ENCODE data around the gene PRELP.
"Not testable (repeated sequence)": the region's sequence is repeated elsewhere in the genome, so short reads cannot be mapped to it uniquely, and the experiment has no call there.

PRELP gene

DNA sequence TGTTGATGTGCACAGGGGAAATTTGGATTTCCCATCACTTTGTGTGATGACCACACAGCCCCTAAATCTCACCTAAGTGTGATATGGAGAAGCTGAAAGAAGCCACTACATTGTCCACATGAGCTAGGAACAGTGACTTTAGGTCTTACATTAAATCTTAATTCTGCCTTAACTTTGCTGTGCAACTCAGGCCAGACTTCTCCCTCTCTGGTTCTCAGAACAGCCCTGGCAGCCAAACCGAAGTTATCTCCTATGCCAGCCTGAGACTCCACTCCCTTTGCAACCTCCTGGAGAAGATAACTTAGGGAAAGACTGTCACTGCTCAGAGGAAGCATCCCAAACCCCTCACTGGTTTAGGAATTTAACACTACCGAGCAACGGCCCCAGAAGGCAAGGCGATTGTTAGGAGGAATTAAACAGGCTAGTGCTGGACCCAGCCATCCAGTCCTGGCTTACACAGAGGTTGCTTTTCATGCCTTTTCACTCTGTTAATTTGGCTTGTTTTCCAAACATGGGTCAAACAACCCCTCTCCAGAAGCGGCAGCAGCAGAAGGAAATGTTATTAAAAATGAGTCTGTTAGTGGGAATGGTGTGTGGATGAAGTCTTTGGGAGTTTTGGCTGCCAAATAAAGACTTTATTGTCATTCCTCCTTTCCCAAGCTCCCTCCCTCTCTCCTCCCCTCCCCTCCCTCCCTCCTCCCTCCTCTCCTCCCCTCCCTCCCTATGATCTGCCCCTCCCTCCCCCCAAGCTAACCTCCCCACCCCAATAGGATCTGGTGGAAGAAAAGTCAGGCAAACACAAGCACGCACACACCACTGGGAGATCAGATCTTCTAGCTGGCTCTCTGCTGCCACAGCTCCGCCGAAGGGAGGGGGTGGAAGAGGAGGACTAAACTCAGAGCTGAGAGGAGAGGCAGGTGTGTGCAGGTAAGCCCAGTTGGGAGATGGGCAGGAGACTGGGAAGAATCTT lies at the start of gene PRELP:
Gene PRELP (plus strand): TSS at position 795 of the 970 bp plus-strand sequence. CDS start 7,379 bp downstream, outside the sequence.
- DNase-seq: no peak

DNA sequence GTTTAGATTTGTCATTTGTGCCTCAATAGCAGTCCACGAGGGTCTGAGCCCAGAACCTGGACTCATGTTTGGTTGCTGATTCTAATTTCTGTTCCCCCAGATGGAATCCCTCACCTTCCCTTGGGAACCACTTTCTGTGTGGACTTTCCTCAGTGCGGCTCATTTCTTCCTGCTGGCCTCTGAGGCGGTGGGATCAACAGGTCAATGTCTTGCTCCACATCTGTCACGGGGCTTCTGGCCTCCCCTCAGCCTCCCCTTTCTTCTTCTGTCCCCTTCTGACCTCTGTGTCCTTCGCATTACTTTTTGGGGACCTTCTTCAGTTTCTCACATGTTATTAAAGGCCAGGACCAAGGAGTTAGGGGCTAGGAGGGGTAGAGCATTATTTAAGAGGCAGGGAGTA lies 49.2 kb upstream of the PRELP start:
- no peak for DNase-seq

DNA sequence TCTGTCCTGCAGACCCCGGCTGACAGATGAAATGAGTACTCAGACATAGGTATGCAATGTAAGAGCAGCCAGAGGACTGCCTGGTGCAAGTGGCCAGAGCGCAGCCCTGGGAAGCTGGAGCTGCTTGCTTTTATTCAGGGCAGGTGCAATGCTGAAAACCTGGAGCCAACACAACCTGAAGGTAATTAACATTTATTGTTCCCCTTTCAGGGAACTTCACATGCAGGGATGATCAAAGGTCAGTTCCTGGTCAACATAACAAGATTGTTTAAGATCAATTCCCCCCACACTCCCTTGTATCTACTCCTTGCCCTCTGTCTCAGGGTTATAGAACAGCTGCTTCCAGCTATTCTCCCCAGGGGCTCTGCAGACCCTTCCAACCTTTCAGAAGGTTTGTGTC lies 48.7 kb upstream of the PRELP start:
- no peak for DNase-seq

DNA sequence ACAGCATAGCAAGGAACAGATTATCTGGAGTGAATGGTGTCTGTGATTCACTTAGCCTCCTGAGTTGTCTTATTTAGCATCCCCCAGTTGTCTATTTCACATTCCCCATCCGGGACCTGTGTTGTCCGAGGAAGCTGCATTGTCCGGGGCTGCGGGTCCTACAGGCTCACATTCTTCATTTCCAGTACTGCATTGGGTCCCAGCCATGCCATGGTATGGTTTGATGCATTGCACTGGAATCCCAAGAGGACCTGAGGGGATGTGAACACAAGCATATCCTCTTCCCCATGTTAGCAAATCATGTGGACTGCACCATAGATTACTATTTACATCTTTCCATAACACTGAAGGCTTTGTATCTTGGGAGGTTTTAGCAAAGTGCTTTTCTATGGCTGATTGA lies 48.2 kb upstream of the PRELP start:
- no peak for DNase-seq

DNA sequence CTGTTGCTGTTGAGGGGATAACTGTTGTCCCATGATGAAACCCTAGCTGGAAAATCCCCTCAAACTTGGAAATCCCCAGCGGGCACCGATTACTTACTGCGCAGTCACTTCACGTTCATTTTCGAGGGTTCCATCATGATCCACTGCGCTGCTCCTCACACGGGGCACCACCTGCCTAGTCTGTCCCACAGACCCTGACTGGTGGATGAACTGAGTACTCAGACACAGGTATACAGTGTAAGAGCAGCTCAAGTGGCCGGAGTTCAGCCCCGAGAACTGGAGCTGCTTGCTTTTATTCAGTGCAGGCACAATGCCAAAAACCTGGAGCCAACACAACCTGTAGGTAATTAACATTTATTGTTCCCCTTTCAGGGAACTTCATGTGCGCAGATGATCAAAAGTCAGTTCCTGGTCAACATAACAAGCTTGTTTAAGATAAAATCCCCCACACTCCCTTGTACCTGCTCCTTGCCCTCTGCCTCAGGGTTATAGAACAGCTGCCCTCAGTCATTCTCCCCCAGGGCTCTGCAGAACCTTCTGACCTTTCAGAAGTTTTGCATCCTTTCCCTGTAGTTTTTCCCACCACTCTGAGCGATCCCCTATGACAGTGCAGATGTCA lies 46.5 kb upstream of the PRELP start:
- no peak for DNase-seq

DNA sequence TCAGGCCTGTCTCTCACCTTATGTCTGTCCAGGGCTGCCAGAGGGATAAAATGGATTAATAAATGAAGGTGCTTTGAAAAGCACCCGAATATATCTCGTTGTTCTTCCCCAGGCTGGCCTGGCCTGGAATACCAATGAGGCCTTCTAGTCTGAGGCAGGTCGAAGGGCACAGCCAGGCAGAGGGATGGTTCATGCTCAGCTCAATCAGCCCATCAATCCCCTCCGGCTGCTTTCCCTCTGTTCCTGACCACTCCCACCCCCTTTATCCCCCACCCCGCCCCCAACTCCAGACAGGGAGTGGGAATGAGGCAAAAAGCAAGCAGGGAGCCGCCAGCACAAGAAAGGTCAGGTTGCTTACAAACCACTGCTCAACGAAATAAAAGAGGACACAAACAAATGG lies 40.0 kb upstream of the PRELP start:
- no peak for DNase-seq

DNA sequence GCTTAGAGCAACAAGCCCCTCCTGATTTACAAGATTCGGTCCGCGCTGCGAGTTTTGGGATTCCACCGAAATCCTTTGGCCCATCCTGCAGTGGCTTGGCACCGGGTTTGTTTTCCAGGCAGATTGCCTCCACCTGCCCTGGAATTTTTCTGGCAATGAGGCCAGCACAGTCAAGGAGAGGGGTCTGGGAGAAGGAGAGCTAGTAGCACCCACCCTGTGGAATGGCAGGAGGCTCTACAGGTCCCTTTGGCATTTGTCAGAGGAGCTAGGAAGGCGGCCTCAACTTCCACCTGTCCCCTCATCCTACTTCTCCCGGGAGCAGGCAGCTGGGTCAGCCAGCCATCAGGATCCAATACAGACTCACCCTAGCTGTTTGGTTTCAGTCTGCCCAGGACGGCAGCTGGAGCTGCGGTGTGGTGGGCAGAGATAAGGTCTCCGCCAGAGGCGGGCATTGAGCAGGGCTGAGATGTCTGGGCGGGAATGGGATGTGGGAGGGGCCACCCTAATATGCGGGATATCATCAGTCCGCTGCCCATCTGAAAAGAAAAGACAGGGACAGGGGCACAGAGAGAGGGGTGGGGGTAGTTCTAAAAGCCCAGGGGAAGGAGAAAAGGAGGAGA lies 37.8 kb upstream of the PRELP start:
- DNase-seq: no peak

DNA sequence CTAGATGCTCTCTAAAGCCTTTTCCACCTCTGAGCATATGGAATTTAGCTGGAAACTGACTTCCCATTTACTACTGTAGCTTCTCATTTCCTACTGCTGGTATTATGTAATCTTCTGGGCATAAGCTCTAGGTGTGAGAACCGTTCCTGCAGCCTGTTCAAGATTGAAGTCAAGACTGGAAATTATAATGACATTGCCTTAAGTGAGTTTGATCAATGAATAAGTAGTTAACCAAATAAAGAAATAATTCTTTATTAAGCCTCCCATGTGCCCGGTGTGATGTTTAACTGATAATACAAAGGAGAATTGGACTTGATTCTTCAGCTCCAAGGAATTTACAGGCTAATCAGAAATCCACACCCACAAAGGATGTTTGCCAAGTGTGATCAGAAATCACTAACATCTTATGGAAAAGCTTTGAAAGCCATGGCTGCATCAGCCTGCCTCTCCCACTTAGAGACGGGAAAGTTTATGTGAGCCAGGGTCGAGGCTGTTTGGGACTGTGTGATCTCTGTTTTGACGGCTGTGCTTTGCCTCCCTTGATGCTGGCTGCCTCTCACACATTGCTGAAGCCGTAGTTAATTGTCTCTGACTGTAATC lies 36.4 kb upstream of the PRELP start:
- no peak for DNase-seq

DNA sequence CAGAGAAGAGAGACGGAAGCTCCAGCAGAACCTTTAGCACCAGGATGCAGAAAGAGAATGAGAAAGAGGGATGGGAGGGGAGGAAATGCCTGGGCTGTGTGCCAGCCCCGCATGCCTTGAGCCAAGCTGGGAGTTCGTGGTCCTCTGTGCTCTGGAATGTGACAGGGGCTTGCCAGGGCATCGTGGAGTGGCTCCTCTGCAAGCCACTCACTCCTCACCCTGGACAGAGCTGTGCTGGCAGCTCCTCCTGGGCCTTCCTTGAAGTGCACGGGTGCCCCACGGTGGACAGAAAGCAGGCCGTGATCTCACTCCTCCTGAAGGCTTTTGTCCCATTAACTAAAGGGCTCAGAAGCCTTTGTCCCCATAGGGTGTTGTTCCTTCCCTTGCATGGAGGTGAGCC lies 34.8 kb upstream of the PRELP start:
- no peak for DNase-seq

DNA sequence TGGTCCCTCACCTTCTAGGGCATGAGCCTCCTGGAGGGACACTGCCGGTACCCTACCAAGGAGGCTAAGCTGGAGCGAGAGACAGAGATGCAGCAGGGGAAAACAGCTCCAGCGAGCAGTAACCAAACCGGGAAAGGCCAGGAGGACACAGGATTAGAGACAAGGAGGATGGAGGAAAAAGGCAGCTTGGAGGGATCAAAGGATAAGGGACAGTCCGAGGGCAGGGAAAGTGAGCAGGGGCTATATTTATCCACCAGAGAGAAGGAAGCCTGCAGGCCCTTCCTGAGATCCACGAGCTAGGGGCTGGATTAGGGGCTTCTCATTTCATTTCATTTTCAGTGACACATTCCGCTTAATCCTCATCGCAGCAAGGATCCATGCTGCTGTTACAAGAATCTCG lies 33.8 kb upstream of the PRELP start:
- no peak for DNase-seq

DNA sequence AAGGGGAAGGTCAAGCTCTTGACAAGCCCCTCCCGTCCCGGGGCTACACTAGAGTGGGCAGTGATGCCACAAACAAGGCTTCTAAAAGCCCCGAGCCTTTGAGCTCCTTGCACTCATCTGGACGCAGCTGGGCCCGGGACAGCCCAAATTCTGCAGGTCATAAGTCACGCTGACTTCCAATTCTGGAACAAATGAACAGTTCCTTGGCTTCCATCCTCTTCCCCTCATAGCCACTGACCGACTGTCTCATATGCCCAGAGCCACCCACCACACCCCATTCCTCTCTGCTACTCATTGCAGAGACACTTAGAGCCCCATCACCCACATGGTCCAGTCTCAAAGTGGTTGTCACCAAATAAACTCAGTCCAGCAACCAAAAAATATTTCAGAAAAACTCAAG lies 32.8 kb upstream of the PRELP start:
- no peak for DNase-seq

DNA sequence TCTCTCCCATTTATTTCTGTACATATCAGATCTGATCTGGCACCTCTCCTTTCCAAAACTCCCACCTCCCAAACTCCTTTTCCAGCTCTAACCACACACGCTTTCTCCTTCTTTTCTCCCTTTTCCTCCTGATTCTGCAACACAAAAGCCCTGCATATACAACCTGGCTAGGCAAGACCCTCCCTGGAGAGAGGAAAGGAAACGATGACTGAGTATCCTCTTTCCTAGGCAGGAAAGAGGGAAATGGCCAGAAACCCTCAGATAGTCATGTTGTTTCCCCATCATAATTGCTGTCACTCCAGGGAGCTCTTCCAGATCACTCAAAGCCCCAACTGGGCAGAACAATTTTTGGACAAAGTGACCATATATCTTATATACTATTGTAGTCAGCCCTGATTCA lies 32.3 kb upstream of the PRELP start:
- DNase-seq: no peak

DNA sequence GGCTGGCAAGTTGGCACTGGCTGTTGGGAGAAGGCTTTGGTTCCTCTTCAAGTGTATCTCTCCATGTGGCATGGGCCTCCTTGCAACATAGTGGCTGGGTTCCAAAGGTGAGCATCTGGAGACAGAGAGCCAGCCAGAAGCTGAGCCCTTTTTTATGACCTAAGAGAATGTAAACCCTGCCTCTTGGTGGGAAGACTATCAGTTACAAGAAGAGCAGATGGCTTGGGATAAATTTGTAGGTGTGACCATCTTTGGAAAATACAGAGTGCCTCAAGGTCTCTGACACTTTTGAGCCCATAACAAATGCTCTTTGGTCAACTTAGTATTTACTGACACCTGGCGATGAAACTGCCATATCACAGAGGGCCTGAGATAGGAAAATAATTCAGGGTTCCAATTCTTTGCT lies 31.4 kb upstream of the PRELP start:
- DNase-seq: no peak

DNA sequence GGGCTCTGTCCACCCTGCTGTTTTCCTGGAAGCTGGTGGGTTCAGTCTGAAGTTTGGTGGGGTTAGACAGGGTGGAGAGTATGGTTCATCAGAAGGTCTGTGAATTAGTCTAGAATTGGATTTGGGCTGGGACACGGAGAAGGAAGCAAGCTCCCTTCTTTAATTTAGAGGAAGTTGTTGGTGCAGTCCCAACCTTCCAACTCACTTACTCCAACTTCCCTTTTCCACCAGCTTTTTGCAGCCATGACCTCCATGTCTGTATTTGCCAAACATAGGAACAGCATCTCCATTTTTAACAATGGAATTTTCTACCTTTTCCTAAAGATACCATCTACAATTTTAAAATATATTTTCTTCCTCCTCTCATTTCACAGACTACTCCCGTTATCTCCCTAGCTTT lies 28.5 kb upstream of the PRELP start:
- DNase-seq: no peak

DNA sequence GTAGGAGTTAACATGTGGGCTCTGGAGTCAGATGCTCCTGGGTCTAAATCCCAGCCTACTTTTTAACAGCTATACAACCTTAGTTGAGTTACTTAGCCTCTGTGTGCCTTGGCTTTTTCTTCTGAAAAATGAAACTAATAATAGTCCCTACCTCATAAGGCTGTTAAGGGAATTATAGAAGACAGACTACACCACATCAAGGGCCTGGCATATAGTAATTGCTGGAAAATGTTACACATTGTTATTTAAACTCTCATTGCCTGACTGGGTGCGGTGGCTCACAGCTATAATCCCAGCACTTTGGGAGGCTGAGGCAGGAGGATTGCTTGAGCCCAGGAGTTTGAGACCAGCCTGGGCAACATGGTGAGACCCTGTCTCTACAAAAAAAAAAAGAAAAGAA lies 28.0 kb upstream of the PRELP start:
- not testable (repeated sequence) for DNase-seq

DNA sequence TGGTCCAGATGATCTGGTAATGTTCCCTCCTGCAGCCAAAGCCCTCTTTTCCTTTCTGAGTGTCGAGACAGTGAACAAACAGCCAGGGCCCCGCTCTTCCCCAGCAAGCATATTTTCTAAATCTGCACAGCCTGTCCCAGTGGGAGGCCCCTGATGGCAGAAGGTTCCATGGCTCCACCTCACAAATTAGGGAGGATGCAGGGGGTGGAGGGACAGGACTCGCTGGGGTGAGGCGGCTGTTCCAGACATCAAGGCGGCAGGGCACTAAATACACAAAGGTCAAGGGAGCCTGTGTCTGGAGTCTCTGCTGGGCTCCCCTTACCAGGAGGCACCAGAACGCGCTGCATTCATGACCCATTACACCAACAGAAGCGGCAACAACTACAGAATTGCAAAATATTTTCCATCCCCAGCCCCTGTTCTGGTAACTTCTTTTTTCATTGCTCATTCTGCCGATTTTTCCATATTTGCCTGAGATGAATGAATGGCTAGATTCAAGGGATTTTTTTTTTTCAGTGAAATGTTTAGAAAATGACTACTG lies 27.0 kb upstream of the PRELP start:
- DNase-seq: no peak

DNA sequence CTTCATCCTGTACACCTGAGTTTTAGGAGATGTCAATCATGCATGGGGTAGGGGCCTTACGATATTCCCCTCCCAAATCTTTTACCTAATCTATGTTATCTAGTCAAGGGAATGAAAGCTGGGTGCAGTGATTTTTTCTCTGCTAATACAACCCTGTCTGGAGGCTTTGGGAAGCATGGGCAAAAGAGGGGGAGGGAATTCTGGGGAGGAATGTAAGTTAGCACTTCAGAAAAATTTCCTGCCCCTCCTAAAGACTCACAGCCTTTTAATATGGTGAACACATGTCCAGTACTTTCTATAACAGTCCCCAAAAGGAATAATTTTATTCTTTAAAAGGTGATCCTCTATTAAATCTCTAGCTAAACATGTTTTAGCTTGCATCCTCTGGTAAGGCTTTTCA lies 25.6 kb upstream of the PRELP start:
- DNase-seq: no peak

DNA sequence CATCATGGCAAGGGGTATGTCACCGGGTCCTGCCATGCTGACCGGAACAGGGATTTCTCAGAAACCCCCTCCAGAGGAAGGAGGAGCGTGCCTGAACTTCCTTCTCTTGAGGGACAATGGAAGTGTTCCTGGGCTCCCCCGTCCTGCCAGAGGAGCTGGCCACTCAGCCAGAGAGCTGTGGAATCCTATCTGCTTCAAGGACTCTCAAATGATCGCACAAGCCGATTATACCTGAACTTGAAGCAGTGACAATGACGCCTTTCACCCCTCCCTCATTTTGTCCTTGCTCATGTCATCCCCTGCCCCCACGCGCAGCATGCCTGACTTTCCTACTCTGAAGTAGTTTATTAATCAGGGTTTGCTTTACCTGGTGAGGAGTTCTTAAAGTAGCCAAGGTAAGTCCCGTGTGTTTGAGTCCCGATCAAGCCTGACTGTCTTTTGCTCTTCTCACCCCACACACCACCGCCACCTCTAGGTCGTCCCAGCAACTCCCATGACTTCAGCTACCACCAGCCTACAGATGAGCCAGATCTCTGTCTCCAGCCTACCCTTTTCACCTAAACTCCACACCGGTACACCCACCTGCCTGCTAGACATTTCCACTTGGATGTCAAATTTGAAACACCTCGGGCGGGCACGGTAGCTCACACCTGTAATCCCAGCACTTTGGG lies 25.0 kb upstream of the PRELP start:
- DNase-seq: no peak

DNA sequence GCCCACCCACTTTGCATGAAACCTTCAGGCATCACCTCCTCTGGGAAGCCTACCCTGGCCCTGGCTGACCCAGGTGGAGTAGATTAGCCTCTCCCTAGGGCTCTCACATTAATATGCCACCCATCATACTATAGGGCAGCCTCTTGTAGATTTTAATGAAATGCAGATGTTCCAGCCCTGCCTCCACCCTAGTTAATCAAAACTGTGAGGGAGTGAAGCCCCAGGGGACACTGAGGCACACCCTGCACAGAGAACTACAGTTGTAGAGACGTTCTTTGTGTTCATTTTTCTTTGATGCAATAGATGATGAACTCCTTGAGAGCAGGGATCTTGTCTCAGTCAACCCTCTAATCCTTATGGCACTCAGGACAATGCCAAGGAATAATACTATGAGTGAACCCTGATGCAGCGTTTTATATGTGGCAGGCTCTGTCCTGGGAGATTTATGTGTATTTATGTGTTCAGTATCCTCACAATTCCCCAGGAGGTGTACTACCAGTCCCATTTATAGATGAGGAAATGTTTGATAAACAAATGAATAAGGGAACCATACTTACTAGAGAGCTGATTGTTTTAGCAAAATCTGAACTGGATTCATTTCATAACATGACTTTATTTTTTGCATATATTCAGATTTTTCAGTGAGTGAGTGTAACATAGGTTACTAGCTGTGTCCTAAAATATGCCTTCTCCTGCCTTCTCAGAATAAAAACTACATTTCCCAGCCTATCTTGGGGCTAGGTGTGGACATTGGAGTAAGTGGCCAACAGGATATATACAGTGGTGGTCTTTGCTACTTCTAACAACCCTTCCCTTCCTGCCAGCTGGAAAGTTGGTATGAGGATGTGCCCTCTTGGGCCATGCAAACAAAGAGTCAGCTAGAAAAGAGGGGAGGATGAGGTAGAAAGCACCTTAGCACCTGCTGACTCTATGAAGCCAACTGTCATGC lies 23.5 kb upstream of the PRELP start:
- DNase-seq: no peak

DNA sequence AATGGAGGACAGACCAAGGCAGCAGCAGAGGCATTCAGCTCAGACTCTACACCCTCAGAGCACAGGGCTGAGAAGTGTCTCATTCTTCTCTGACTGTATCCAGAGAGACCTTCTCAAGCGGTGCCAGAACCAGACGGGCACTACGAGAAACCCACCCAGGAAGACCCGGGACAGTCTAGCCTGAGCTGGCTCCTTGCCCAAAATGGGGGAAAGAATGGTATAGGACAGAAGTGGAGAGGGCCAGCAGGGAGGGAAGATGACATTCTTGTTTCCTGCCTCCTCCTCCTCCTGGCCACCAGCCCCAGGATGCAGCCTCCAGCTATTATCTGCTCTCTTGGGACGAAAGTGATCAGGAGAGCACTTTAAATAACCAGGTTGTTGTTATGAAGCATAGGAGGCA lies 22.6 kb upstream of the PRELP start:
- no peak for DNase-seq

DNA sequence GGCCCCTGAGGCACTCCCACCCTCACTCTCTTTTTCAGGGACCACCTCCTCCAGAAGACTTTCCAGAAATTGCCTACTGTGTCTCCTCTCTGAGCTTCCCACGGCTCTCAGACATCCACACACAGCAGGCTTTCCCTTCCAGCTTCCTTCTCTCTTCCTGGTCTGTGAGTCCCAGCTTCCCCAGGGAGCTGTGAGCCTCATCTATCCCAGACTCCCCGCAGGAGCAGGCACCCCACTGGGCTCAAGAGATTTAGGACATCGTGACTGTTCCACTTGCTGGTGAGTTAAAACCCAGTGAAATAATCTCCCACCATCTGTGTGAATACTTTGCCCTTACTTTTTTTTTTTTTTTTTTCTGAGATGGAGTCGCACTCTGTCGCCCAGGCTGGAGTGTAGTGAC lies 22.0 kb upstream of the PRELP start:
- DNase-seq: no peak

Measured in NK-92 treated with Interleukin-12 subunit alpha and Interleukin-12 subunit beta, amount 100 ng/mL, for 24 hours (cell line).